ENCODE data around the gene HMGCS2. TPM values are rescaled to one million over a fixed set of nuclear protein-coding genes. Genes with fewer than 3 reads are reported as not detected.

The HMGCS2 gene
- total RNA-seq, 1 donor from 2014 or later = 6.8 TPM

DNA sequence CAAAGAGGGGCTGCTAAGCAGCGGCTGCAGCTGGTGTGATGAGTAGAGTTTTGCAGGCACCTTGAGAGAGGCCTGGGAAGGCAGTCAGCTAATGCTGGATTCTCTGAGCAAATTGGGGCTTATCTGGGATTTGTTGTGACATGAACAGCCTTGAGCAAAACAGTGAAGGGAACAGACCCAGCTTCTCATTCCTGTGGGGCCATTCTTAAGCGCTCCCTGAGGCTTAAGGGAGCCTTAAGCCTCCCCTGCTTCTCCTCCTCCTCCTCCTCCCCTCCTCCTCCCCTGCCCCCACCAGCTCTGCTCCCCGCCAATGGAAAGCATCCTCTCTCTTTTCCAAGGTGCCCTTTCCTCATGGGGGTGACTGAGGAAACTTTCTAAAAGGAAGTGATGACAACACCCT, 21.3 kb downstream of the HMGCS2 start:
- no peak overlapping the region for H3K27ac ChIP-seq
- intact Hi-C loops (cut with DNase I) = no loop called here
- H3K4me1 ChIP-seq = peaks cover 3 to 4% of the 10 kb centered on the region in 2 donors
- no peaks in the 10 kb centered on the region for H3K9me3 ChIP-seq
- DNase-seq (ENCODE audit: low spot score in 2 of 2) = no peak
- TF ChIP-seq, protein P1, sequence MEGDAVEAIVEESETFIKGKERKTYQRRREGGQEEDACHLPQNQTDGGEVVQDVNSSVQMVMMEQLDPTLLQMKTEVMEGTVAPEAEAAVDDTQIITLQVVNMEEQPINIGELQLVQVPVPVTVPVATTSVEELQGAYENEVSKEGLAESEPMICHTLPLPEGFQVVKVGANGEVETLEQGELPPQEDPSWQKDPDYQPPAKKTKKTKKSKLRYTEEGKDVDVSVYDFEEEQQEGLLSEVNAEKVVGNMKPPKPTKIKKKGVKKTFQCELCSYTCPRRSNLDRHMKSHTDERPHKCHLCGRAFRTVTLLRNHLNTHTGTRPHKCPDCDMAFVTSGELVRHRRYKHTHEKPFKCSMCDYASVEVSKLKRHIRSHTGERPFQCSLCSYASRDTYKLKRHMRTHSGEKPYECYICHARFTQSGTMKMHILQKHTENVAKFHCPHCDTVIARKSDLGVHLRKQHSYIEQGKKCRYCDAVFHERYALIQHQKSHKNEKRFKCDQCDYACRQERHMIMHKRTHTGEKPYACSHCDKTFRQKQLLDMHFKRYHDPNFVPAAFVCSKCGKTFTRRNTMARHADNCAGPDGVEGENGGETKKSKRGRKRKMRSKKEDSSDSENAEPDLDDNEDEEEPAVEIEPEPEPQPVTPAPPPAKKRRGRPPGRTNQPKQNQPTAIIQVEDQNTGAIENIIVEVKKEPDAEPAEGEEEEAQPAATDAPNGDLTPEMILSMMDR (IDR thresholded peaks at IDR 0.05) = no peak
- H3K36me3 ChIP-seq = no peaks in the 10 kb centered on the region
- H3K4me3 ChIP-seq = no peak overlapping the region
- no peaks in the 10 kb centered on the region for H3K27me3 ChIP-seq

DNA sequence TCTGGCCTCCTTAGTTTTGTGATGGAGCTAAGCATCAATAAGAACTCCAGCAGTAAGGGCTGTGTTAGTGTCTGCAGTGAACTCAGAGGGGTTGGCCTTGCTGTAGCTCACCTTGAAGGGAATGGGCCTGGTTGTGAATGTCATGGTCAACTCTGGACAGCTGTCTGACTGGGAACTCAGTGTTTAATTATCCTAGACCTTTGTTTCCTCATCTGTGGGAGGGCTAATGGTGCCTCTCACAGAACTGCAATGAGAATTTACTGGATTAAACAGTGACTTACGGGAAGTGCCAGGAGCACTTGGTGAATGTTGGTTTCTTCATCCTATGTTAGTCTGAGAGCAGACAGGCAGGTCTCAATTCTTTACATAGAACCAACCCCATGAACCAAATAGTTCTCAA, 23.7 kb downstream of the HMGCS2 start:
- H3K4me3 ChIP-seq = no peak overlapping the region
- intact Hi-C loops (cut with DNase I) = no loop called here
- H3K4me1 ChIP-seq = peaks cover 4% of the 10 kb centered on the region in 2 donors
- DNase-seq (ENCODE audit: low spot score in 2 of 2) = no peak
- no peak overlapping the region for H3K27ac ChIP-seq
- H3K36me3 ChIP-seq = no peaks in the 10 kb centered on the region
- no peaks in the 10 kb centered on the region for H3K27me3 ChIP-seq
- TF ChIP-seq, protein P1 (IDR thresholded peaks at IDR 0.05) = no peak
- H3K9me3 ChIP-seq = no peaks in the 10 kb centered on the region

DNA sequence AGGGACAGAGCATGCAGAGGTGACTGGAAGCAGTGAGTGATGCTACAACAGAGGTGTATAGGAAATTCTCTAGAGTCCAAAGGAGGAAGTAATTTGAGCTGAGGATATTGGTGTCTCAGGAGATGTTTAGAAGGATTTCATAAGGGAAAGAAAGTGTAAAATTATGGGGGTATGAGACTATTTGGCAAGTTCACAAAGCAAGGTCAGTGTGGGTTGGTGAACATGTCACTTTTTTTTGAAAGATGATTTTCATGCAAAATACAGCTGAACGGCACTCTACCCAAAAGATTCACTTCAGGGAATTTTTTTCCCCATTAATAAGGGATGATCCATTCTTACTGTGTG, 24.1 kb downstream of the HMGCS2 start:
- H3K27me3 ChIP-seq = no peaks in the 10 kb centered on the region
- no peaks in the 10 kb centered on the region for H3K9me3 ChIP-seq
- no peak overlapping the region for H3K27ac ChIP-seq
- TF ChIP-seq, protein P1 (IDR thresholded peaks at IDR 0.05) = no peak
- H3K36me3 ChIP-seq = no peaks in the 10 kb centered on the region
- peaks cover 4% of the 10 kb centered on the region in 2 donors for H3K4me1 ChIP-seq
- DNase-seq (ENCODE audit: low spot score in 2 of 2) = no peak
- no peak overlapping the region for H3K4me3 ChIP-seq
- intact Hi-C loops (cut with DNase I) = no loop called here

DNA sequence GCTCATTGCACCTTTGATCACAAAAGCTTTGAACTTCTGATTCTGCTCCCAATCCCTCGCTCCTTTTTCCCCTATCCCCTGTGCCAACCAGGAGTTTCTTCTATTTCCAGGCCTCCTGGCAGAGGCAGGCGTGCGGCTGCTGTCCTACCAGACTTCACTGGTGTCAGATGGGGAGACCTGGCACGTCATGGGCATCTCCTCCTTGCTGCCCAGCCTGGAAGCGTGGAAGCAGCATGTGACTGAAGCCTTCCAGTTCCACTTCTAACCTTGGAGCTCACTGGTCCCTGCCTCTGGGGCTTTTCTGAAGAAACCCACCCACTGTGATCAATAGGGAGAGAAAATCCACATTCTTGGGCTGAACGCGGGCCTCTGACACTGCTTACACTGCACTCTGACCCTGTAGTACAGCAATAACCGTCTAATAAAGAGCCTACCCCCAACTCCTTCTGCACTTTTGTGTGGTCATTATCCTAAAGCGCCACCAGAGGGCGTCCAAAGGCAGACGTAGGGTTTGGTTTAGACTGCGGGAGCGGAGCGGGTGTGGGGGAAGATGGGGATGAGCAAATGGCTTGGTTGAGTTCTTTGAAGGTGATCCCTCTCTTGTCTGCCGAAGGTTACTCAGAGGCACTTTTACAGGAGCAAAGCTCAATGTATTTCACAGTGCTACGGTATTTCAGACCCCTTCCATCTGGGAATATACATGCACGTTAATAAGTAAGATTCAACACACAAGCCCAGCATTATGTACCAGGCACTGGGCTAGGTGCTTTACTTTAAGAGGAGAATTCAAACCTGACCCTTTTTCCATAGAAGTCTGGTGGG, 24.7 kb downstream of the HMGCS2 start:
- Histone ChIP-seq H3K9me3 (no peaks in the 10 kb centered on the region), H3K27ac (peak overlapping the region in 1 of 2 donors; percentile 66), H3K4me1 (peaks cover 4% of the 10 kb centered on the region in 2 donors), H3K4me3 (no peak overlapping the region), H3K27me3 (no peaks in the 10 kb centered on the region), H3K36me3 (peaks cover 0 to under 1% of the 10 kb centered on the region in 2 donors)
- no peak for DNase-seq (ENCODE audit: low spot score in 2 of 2)
- intact Hi-C loops (cut with DNase I) = no loop called here
- TF ChIP-seq, protein P1 (IDR thresholded peaks at IDR 0.05) = peak; percentile 38 to 79 (median 74)

DNA sequence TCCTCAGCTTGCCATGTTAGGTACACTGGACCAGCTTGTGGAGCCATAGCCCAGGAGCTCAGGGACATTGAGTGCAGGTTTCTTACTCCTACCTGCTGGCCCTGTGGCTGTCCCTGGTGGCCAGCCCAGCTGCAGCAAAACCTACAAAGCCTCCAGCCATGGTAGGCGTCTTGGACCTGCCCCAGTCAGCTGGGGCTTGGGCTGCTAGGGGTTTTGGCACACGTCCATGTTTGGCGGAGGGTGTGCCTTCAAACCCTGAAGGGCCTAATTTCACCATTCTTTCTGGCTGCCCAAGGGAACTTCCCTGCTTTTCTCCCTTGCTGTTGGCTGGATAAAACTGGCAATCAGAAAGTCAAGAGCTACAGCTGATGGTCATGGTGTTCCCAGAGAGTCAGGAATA, 25.4 kb downstream of the HMGCS2 start:
- peak overlapping the region in 1 of 2 donors; percentile 66 for H3K27ac ChIP-seq
- intact Hi-C loops (cut with DNase I) = no loop called here
- H3K27me3 ChIP-seq = no peaks in the 10 kb centered on the region
- no peaks in the 10 kb centered on the region for H3K9me3 ChIP-seq
- peaks cover 4% of the 10 kb centered on the region in 2 donors for H3K4me1 ChIP-seq
- TF ChIP-seq, protein P1 (IDR thresholded peaks at IDR 0.05) = no peak
- no peak overlapping the region for H3K4me3 ChIP-seq
- no peak for DNase-seq (ENCODE audit: low spot score in 2 of 2)
- H3K36me3 ChIP-seq = peaks cover 0 to 8% of the 10 kb centered on the region in 2 donors
